Measurements from ENCODE around the gene PRDM16.

PRDM16 gene

DNA sequence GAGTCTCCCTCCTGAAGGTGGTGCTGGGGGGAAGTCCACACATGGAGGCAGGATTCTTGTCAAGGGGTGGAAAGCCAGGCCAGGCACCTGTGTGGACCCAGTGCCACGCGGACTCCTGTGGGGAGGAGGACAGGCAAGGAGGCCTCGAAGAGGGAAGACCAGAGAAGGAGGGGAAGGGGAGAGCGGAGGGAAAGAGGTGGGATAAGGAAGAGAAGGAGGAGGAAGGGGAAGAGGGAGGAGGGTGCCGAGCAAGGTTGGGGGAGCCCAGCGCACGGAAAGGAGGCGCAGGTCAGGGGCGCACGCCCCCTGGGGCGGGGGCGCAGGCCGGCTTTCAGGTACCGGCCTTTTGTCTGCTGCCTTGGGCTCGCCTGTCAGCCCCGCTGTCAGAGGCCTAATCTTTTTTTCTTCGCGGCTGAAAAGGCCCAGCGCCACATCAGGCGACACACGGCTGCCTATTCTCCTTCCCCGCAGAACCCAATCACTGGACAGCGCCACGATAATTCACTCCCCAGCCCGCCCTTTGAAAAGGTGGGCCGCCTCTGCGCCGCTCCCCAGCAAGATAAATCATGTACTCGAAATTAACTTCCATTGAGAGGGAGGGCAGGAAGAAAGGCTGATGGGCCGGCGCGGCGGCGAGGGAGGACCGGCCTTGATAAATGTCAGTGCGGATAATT lies 42.5 kb downstream of the PRDM16 start:
- no peak for DNase-seq

- no peak for DNase-seq
Measured at GRCh38 chr1:3112526-3112925, 43.5 kb downstream of the PRDM16 start.

DNA sequence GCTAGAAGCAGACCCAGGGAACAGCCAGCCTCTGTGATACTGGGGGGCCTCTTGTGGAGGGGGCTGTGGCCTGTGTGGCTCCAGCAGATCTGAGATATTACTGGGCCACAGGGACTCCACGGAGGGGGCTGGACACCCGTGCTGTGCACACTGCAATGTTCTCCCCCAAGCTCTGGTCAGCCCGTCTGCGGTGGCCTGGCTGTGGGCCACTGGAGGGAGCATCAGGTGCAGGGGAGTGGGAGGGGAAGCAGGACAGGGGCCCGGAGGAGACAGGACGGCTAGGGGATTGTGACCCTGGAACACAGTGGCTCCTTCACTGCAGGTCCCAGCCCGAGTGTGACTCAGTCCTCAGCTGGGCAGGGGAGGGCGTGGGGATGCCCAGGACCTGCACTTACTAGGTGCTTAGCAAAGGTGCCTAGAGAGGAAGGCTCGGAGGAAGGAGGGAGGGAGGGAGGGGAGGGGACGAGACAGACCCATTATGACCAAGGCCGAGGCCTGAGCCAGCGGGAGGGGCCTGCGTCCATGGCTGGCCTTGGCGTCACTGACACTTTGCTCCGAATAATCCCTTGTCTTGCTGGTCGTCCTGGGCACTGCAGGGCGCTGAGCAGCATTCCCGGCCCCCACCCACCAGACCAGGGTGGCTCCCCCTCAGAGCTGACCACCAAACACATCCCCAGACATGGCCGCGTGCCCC lies 44.2 kb downstream of the PRDM16 start:
- no peak for DNase-seq

DNA sequence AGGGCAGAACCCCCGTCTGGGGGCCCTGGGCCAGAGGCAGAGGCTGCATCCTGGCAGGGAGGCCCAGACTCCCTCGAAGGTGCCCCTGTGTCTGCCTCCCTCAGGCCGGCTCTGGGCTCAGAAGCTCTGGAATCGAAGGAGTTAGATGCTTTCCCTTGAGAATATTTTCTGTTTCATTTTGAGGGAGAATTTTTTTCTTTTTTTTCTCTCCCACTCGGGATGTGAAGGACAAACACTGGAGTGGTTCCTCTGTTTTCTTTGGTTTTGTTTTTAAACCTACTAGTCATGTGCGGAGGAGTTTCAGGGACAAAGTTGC lies 44.7 kb downstream of the PRDM16 start:
- DNase-seq, result no peak

DNA sequence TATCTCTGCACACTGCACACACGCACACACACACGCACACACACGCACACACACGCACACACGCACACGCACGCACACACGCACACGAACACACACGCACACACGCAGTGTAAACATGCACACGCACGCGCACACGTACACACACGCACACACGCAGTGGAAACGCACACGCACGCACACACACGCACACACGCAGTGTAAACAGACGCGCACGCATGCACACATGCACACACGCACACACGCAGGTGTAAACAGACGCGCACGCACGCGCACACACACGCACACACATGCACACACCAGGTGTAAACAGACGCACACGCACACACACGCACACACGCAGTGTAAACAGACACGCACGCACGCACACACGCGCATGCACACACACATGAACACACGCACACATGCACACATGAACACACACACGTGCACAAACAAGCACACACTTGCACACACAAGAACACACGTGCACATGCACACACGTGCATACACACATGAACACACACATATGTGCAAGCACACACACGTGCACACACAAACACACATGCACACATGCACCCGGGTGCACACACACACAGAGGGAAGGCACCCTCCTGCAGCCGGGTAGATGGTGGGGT lies 45.2 kb downstream of the PRDM16 start:
- no peak for DNase-seq

DNA sequence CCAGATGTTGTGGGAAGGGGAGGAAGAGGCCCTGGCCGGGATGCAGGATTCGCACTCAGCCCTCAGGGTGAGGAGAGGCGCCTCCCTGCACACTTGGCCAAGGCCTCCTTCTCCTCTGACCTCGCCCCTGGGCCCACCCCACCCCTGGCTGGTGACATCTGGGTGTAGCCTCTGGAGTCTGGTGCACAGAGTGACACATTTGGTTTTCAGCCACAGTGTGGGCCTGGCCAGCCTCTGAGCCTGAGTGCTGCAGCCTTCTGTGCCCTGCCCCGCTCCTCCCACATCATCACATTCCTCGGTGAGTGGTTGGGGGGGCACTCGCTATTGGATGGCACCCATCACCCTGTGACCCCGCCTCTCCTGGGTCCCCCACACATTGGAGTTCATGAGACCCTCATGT lies 45.8 kb downstream of the PRDM16 start:
- no peak for DNase-seq

GRCh38 chr1:3115275-3116149 lies 46.5 kb downstream of the PRDM16 start:
- no peak for DNase-seq

DNA sequence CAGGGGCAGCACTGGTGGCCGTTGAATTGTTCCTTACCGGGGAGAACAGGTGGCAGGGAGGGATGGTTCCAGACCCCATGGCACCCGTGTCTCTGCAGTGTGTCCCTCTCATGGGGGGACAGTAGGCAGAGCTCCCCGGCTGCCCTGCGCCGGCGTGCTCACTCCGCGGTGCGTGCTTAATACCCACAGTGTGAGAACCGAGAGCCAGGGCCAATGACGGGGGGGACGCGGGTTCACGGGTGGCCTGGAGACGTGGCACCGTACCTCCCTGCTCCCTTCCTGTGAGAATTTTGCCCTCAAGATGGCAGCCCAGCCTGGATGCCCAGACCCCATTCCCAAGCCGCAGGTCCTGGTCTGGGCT lies 47.1 kb downstream of the PRDM16 start:
- DNase-seq, result no peak

GRCh38 chr1:3116560-3116959 lies 47.6 kb downstream of the PRDM16 start:
- no peak for DNase-seq

DNA sequence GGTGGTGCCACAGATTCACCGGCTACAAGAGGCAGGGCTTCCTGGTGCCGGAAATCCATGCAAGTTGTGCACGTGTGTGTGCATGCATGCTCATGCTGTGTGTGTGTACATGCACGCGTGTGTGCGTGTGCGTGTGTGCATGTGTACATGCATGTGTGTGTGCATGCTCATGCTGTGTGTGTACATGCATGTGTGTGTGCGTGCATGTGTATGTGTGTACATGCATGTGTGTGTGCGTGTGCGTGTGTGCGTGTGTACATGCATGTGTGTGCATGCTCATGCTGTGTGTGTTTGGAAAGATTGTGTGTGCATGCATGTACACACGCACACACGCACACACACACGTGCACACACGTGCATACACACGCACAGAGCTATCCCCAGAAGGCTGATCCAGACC lies 48.9 kb downstream of the PRDM16 start:
- no peak for DNase-seq

DNA sequence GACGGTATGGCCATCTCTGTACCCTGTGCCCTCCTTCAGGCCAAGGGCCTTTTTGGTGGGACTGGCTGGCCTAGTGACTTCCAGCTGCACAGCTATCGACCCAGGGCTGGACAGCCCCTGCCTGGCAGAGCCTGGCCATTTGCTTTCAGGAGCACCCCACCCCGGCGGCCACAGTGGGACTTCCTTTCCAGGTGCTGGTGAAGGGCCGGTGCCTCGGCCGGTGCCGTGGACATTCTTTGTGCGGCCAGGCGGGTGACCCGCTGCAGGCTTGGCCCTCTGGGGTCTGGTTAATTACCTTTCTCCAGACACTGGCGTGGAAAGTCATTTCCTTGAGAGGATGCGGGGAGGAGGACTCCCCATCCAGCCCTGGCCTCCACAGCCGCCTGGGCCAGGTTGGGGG lies 50.1 kb downstream of the PRDM16 start:
- DNase-seq, result no peak

- DNase-seq, result no peak
Measured at GRCh38 chr1:3119725-3120124, 50.7 kb downstream of the PRDM16 start.

GRCh38 chr1:3120140-3120539 lies 51.1 kb downstream of the PRDM16 start:
- DNase-seq, result peak; percentile 11

DNA sequence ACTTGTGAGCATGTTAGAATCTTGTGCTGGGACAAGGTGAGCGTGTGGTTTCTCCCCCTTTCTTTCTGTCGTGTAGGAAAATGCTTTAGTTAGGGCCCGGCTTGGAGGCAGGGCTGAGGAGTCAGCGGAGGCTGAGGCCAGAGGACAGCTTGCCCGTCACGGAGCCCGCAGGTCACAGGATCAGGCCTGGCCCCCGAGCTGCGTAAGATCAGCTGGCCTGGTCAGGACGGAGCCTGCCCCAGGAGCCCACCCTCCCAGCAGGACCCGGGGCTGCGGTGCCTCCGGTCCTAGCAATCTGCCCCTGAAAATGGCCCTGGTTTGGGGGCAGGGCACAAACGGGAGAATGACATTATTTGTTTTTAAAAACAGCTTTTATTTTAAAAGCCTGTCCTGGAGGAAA lies 52.0 kb downstream of the PRDM16 start:
- no peak for DNase-seq

GRCh38 chr1:3121401-3122210 lies 52.6 kb downstream of the PRDM16 start:
- DNase-seq, result no peak

GRCh38 chr1:3122311-3122710 lies 53.3 kb downstream of the PRDM16 start:
- no peak for DNase-seq

DNA sequence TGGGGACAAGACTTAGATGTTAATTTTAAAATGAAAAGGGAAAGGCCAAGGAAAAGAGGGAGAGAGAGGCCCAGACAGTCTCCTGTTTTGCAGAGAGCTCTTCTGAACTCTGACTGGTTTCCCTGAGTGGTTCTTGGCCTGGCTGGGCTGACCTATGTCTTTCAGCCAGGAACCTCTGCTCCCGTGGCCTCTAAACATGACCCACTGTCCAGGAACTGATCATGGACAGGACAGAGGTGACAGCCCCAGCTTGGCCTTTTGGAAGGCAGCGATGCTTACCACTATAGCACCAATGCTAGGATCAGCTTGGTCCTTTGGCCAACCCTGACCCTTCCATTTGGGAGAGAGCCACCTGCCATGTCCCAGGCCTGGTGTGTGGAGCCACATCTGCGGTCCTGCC lies 55.2 kb downstream of the PRDM16 start:
- no peak for DNase-seq

DNA sequence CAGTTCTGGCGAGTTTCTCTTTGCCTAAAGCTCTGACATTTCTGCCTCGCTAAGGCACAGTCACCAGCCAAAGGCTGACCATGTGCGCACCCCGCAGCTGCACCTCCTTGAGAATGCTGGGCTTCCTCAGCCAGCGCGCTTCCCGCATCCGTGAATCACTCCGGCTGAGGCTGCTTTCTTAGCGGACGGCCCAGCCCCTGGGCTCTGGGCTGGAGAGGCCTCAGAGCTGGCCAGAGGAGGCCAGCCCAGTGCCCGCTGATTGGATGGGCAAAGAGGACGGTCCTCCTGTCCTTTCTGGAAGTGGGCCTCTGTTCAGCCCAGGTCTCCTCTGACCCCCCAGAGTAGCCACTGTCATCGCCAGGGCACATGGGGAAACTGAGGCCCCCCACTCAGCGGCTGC lies 56.1 kb downstream of the PRDM16 start:
- no peak for DNase-seq

- DNase-seq, result no peak
Measured at GRCh38 chr1:3125546-3126368, 56.8 kb downstream of the PRDM16 start.

GRCh38 chr1:3126756-3127678 lies 58.0 kb downstream of the PRDM16 start:
- DNase-seq, result no peak

GRCh38 chr1:3127738-3128137 lies 58.7 kb downstream of the PRDM16 start:
- no peak for DNase-seq

Measured in fibroblast of skin of right quadriceps (primary cell).